Activated CD4-positive, alpha-beta T cell treated with anti-CD3 and anti-CD28 coated beads, Interleukin-2, amount 50 U/mL, for 1 hour (primary cell): ENCODE data around the gene TBC1D1.
"Not testable (repeated sequence)": the region's sequence is repeated elsewhere in the genome, so short reads cannot be mapped to it uniquely, and the experiment has no call there.

ENCODE experiments used
- DNase-seq: peaks from one replicate; pipeline ENCODE4 v3.0.0-alpha.2; 2020

TBC1D1 gene

GRCh38 chr4:37970702-37971101, 79.8 kb downstream of the TBC1D1 start:
- DNase-seq, result peak; percentile 59

- DNase-seq, result no peak
Observed at GRCh38 chr4:37971202-37971601, 80.3 kb downstream of the TBC1D1 start.

GRCh38 chr4:37973441-37973840, 82.6 kb downstream of the TBC1D1 start:
- DNase-seq, result no peak

GRCh38 chr4:37975321-37975822, 84.5 kb downstream of the TBC1D1 start:
- not testable (repeated sequence) for DNase-seq

GRCh38 chr4:37976507-37976906, 85.6 kb downstream of the TBC1D1 start:
- DNase-seq, result no peak

GRCh38 chr4:37976991-37977470, 86.1 kb downstream of the TBC1D1 start:
- DNase-seq, result peak; percentile 75

- peak; percentile 71 for DNase-seq
Observed at GRCh38 chr4:37977471-37978247, 86.8 kb downstream of the TBC1D1 start.

GRCh38 chr4:37978248-37978924, 87.5 kb downstream of the TBC1D1 start:
- no peak for DNase-seq

- no peak for DNase-seq
Observed at GRCh38 chr4:37980246-37980645, 89.4 kb downstream of the TBC1D1 start.

- DNase-seq, result no peak
Observed at GRCh38 chr4:37981425-37981824, 90.5 kb downstream of the TBC1D1 start.

GRCh38 chr4:37981844-37982720, 91.2 kb downstream of the TBC1D1 start:
- no peak for DNase-seq

GRCh38 chr4:37982736-37983135, 91.9 kb downstream of the TBC1D1 start:
- DNase-seq, result no peak

GRCh38 chr4:37983951-37984350, 93.1 kb downstream of the TBC1D1 start:
- no peak for DNase-seq

- no peak for DNase-seq
Observed at GRCh38 chr4:37985730-37986275, 94.9 kb downstream of the TBC1D1 start.

- DNase-seq, result no peak
Observed at GRCh38 chr4:37988670-37989069, 97.8 kb downstream of the TBC1D1 start.

GRCh38 chr4:37989398-37990260, 98.7 kb downstream of the TBC1D1 start:
- DNase-seq, result no peak

GRCh38 chr4:37990731-37991245, 99.9 kb downstream of the TBC1D1 start:
- no peak for DNase-seq

- DNase-seq, result no peak
Observed at GRCh38 chr4:37991623-37992410, 100.9 kb downstream of the TBC1D1 start.

- DNase-seq, result no peak
Observed at GRCh38 chr4:37993806-37994205, 102.9 kb downstream of the TBC1D1 start.

GRCh38 chr4:37994569-37994968, 103.7 kb downstream of the TBC1D1 start:
- DNase-seq, result no peak
